Natural killer cell (primary cell): ENCODE data around the gene MLLT6. TPM values are rescaled to one million over a fixed set of nuclear protein-coding genes. Genes with fewer than 3 reads are reported as not detected.

Experiments used
- ATAC-seq, 3 donors: fragments of 150-1000 bp in 2 of 3; fragments of 200-7000 bp in 1 of 3; cut with Tn5 transposase; 1 replicate in 1 of 3; 2 replicates in 2 of 3; pipeline ENCODE4 v1.10.0; 2021; ENCODE audit warnings: mild to moderate bottlenecking in 2 of 3, moderate library complexity in 2 of 3
- DNase-seq, 2 donors: peaks; one replicate each; pipeline versions ENCODE4 v3.0.0 to v3.0.0-alpha.2; 2013 to 2021; ENCODE audit warnings: mixed read lengths in 1 of 2
- H3K27ac ChIP-seq: one replicate; pipeline ENCODE4 v1.5.1; 2013; ENCODE audit warnings: mild to moderate bottlenecking, low read length
- H3K27me3 ChIP-seq: one replicate; pipeline ENCODE4 v1.6.1; 2013; ENCODE audit warnings: low read length; ENCODE audit not compliant: control insufficient read depth, insufficient read depth
- H3K36me3 ChIP-seq: one replicate; pipeline ENCODE4 v1.6.1; 2013; ENCODE audit warnings: low read length; ENCODE audit not compliant: control insufficient read depth, insufficient read depth
- H3K4me1 ChIP-seq: one replicate; pipeline ENCODE4 v1.6.1; 2013; ENCODE audit warnings: low read length; ENCODE audit not compliant: control insufficient read depth, insufficient read depth
- H3K4me3 ChIP-seq: one replicate; pipeline ENCODE4 v1.5.1; 2013; ENCODE audit warnings: low read length
- H3K9me3 ChIP-seq: one replicate; pipeline ENCODE4 v1.6.1; 2013; ENCODE audit warnings: low read length; ENCODE audit not compliant: control insufficient read depth, insufficient read depth
- H3K27ac Mint-ChIP-seq, 2 donors: one replicate each; pipeline ENCODE4 v1.8.0; 2022; ENCODE audit warnings: mild to moderate bottlenecking in 2 of 2, mixed read lengths in 2 of 2, moderate library complexity in 1 of 2
- H3K27me3 Mint-ChIP-seq, 2 donors: one replicate each; pipeline ENCODE4 v1.8.0; 2022; ENCODE audit warnings: low read depth in 2 of 2, mixed read lengths in 2 of 2
- H3K36me3 Mint-ChIP-seq: one replicate; pipeline ENCODE4 v1.8.0; 2022; ENCODE audit warnings: mixed read lengths
- H3K4me1 Mint-ChIP-seq, 2 donors: one replicate each; pipeline ENCODE4 v1.8.0; 2022; ENCODE audit warnings: mixed read lengths in 2 of 2
- H3K4me3 Mint-ChIP-seq: one replicate; pipeline ENCODE4 v1.8.0; 2022; ENCODE audit warnings: mild to moderate bottlenecking, moderate library complexity, mixed read lengths
- H3K9me3 Mint-ChIP-seq, 2 donors: one replicate each; pipeline ENCODE4 v1.8.0; 2022; ENCODE audit warnings: mixed read lengths in 2 of 2
- CTCF ChIP-seq: fragments of 200-600 bp; IDR thresholded peaks from one replicate; pipeline ENCODE4 v1.8.0; 2022; ENCODE audit warnings: antibody characterized with exemption
- WGBS: methylation state at CpG from one replicate; pipeline ENCODE4 v1.1.7; 2013; ENCODE audit warnings: missing lambda C conversion rate; ENCODE audit not compliant: insufficient coverage; 5-methylcytosine and 5-hydroxymethylcytosine counted together
- intact Hi-C: fragments of 100-400 bp; cut with micrococcal nuclease; formaldehyde crosslinking; loops from one replicate; pipeline ENCODE4 v1.14.2; 2022
- total RNA-seq, 4 donors: library from RNA; stranded (reverse); fragments of 120-200 nt in 1 of 4; gene quantifications; one replicate each; pipeline versions ENCODE4 v1.2.3 to v1.2.4, GENCODE V29; 2013 to 2022

MLLT6 gene
- total RNA-seq, 3 donors from 2014 or later (not counting 1 experiment from before 2014, with no cell fraction given): 478 to 578 (median 485) TPM

GRCh38 chr17:38698760-38699159 is 6.3 kb upstream of the MLLT6 start:
- Mint-ChIP-seq H3K9me3 (no peaks in the 10 kb centered on the region), H3K4me1 (peaks cover 26 to 55% of the 10 kb centered on the region in 2 donors), H3K4me3 (no peak overlapping the region), H3K27me3 (no peaks in the 10 kb centered on the region), H3K36me3 (no peaks in the 10 kb centered on the region), H3K27ac (peak overlapping the region in 1 of 2 donors; percentile 70)
- Histone ChIP-seq H3K27me3 (no peaks in the 10 kb centered on the region), H3K36me3 (no peaks in the 10 kb centered on the region), H3K4me1 (peaks cover 34% of the 10 kb centered on the region), H3K27ac (no peak overlapping the region), H3K4me3 (no peak overlapping the region), H3K9me3 (no peaks in the 10 kb centered on the region)
- intact Hi-C loops: no loop called here
- no peak for TF ChIP-seq CTCF
- DNase-seq: no peak
- no peak for ATAC-seq
- WGBS: 91% methylated on average over 5 of the region's 5 CpGs

- intact Hi-C loops: loop anchor here (1.0 to 10.0 kb wide), 4 partner anchors 25 to 171 kb away; partner anchors contain the start of genes LASP1 and PSMB3
Measured at GRCh38 chr17:38701504-38702165, 3.4 kb upstream of the MLLT6 start.

GRCh38 chr17:38702166-38702915 is 2.7 kb upstream of the MLLT6 start:
- ATAC-seq: peak; percentile 17 to 66 (median 48)
- no peak for TF ChIP-seq CTCF
- Histone ChIP-seq H3K4me1 (peaks cover 57% of the 10 kb centered on the region), H3K27ac (peak overlapping the region; percentile 95), H3K27me3 (no peaks in the 10 kb centered on the region), H3K36me3 (no peaks in the 10 kb centered on the region), H3K9me3 (no peaks in the 10 kb centered on the region), H3K4me3 (peak overlapping the region; percentile 77)
- peak overlapping the region; percentile 98 to 100 for H3K27ac Mint-ChIP-seq
- H3K27me3 Mint-ChIP-seq: no peaks in the 10 kb centered on the region
- H3K4me1 Mint-ChIP-seq: peaks cover 44 to 72% of the 10 kb centered on the region in 2 donors
- no peaks in the 10 kb centered on the region for H3K36me3 Mint-ChIP-seq
- under 1% methylated on average over 81 of the region's 81 CpGs for WGBS
- intact Hi-C loops: loop anchor here (1.0 to 10.0 kb wide), 4 partner anchors 26 to 170 kb away; partner anchors contain the start of genes LASP1 and PSMB3
- peak; percentile 76 to 89 for DNase-seq
- H3K4me3 Mint-ChIP-seq: peak overlapping the region; percentile 98
- no peaks in the 10 kb centered on the region for H3K9me3 Mint-ChIP-seq

More at GRCh38 chr17:38701504-38702165, 3.4 kb upstream of the MLLT6 start:
- Histone ChIP-seq H3K9me3 (no peaks in the 10 kb centered on the region), H3K36me3 (no peaks in the 10 kb centered on the region), H3K4me1 (peaks cover 50% of the 10 kb centered on the region), H3K27me3 (no peaks in the 10 kb centered on the region), H3K4me3 (peak overlapping the region; percentile 69), H3K27ac (peak overlapping the region; percentile 95)
- peak; percentile 68 to 92 for DNase-seq
- 2% methylated on average over 25 of the region's 25 CpGs for WGBS
- ATAC-seq: peak; percentile 53 to 73 (median 57)
- Mint-ChIP-seq H3K9me3 (no peaks in the 10 kb centered on the region), H3K36me3 (no peaks in the 10 kb centered on the region), H3K27me3 (no peaks in the 10 kb centered on the region), H3K4me1 (peaks cover 43 to 72% of the 10 kb centered on the region in 2 donors), H3K4me3 (peak overlapping the region; percentile 90), H3K27ac (peak overlapping the region; percentile 98 to 100)
- no peak for TF ChIP-seq CTCF
